RWPE1 (cell line): ENCODE measurements around the gene RNF224.

Experiments used
- CTCF ChIA-PET: fragments of 350-600 bp; sonication (Branson Sonifier 250); formaldehyde crosslinking; extraction: SDS; loops from one replicate; lab custom pipeline; 2021; lab: Yijun Ruan, JAX
- POLR2A ChIA-PET: fragments of 400-600 bp; formaldehyde crosslinking; extraction: SDS; loops from one replicate; lab custom pipeline; 2020; ENCODE audit warnings: antibody characterized with exemption; ENCODE audit not compliant: low non-redundant PET; lab: Yijun Ruan, JAX
- DNase-seq: peaks from one replicate; pipeline ENCODE4 v3.0.0; 2012; ENCODE audit warnings: low spot score
- H3K27ac ChIP-seq: fragments of 450-650 bp; 2 replicates; pipeline ENCODE4 v1.5.1; 2017
- CTCF ChIP-seq: fragments of 450-650 bp; conservative IDR thresholded peaks from 2 replicates; pipeline ENCODE4 v1.5.1; 2017; ENCODE audit warnings: low read depth, mild to moderate bottlenecking

Gene RNF224

GRCh38 chr9:137200311-137201204 lies 26.7 kb upstream of the RNF224 start, which contains the start of gene TPRN:
TPRN (minus strand) TSS chr9:137200741; CDS start chr9:137200711, 30 bp downstream.
- peak; percentile 100 for DNase-seq
- H3K27ac ChIP-seq: peak within 1 kb of the TSS; percentile 99
- no peak for TF ChIP-seq CTCF
- POLR2A ChIA-PET: interaction anchor here (0.5 to 0.9 kb wide), 6 partner anchors 22 to 85 kb away, joined by 3 read pairs; partner anchors contain the start of genes RNF208 and RNF224
- CTCF ChIA-PET: interaction anchor here (0.6 to 2.6 kb wide), 4 partner anchors 26 to 306 kb away, joined by 3 to 10 read pairs (median 3); partner anchors contain the start of gene RNF224

- no peak for DNase-seq
- ChIA-PET CTCF (interaction anchor here (0.6 to 2.6 kb wide), 7 partner anchors 26 to 939 kb away, joined by 3 to 10 read pairs (median 3); partner anchors contain the start of gene RNF224), POLR2A (interaction anchor here (0.6 to 0.9 kb wide), 4 partner anchors 21 to 86 kb away, joined by 3 read pairs; partner anchors contain the start of gene RNF208)
- no peak for TF ChIP-seq CTCF
- H3K27ac ChIP-seq: peak overlapping the region; percentile 99
These were observed 26.0 kb upstream of the RNF224 start for GRCh38 chr9:137201205-137201868.

GRCh38 chr9:137202966-137203365 lies 24.3 kb upstream of the RNF224 start:
- H3K27ac ChIP-seq: peak overlapping the region; percentile 99
- DNase-seq: no peak
- no peak for TF ChIP-seq CTCF
- POLR2A ChIA-PET: no interaction called here
- CTCF ChIA-PET: interaction anchor here (1.1 to 2.6 kb wide), 3 partner anchors 24 to 33 kb away, joined by 3 to 10 read pairs (median 10); partner anchors contain the start of gene RNF224

- ChIA-PET CTCF (interaction anchor here (1.6 to 2.5 kb wide), 3 partner anchors 15 to 22 kb away, joined by 3 to 10 read pairs (median 5); partner anchors contain the start of gene RNF224), POLR2A (interaction anchor here (0.6 to 1.2 kb wide), 6 partner anchors 10 to 158 kb away, joined by 3 to 4 read pairs (median 3); partner anchors contain the start of genes NPDC1 and SSNA1)
- TF ChIP-seq CTCF: no peak
- DNase-seq: no peak
- H3K27ac ChIP-seq: peak overlapping the region; percentile 80
These were observed 22.6 kb upstream of the RNF224 start for GRCh38 chr9:137204731-137205125.

- TF ChIP-seq CTCF: no peak
- H3K27ac ChIP-seq: peak within 1 kb of the TSS; percentile 80
- ChIA-PET CTCF (interaction anchor here (1.6 to 2.5 kb wide), 3 partner anchors 16 to 22 kb away, joined by 3 to 10 read pairs (median 5); partner anchors contain the start of gene RNF224), POLR2A (interaction anchor here (0.6 to 1.3 kb wide), 7 partner anchors 8 to 159 kb away, joined by 3 to 5 read pairs (median 3); partner anchors contain the start of genes NPDC1, SSNA1 and TMEM210)
- DNase-seq: peak; percentile 96
These were observed 21.9 kb upstream of the RNF224 start, which contains the start of the genes NDOR1 and TMEM203 for GRCh38 chr9:137205126-137206069. NDOR1 (plus strand) TSS chr9:137205700; CDS start chr9:137205778, 78 bp downstream. TMEM203 (minus strand) TSS chr9:137205648; CDS start chr9:137205414, 234 bp downstream.
